GM18951 (cell line): ENCODE results near the gene CACNA1G.

Experiments
- POLR2A ChIP-seq: IDR thresholded peaks from 4 replicates; pipeline ENCODE4 v1.6.1; 2011; ENCODE audit warnings: mild to moderate bottlenecking; ENCODE audit not compliant: insufficient read length, insufficient read depth; ENCODE audit errors: extremely low read depth
- in situ Hi-C: fragments of 300-500 bp; cut with MboI; formaldehyde crosslinking; loops from one replicate; pipeline ENCODE4 v1.12.0; 2022; ENCODE audit warnings: low sequenced_read_pairs, mixed read lengths, inconsistent platforms; ENCODE audit not compliant: unreplicated experiment

The CACNA1G gene

DNA sequence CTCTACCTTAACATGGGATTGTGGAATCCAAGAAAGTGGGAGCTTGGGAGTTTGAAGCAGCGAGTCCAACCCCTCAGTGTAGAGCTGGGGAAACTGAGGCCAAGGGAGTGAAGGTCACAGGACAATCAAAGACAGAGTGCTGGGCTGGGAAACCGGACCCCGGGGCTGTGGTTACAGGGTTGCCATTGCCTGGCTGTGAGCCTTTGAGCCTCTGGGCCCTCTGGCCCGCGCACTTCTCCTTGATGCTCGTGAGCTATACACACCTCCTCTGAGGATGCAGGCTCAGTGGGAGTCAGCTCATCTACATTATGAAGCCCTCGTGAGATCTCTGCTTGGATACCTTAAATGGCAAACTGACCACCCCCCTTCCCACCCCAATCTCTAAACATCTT, 76.3 kb downstream of the CACNA1G start:
- no peak for TF ChIP-seq POLR2A
- in situ Hi-C loops: no loop called here

DNA sequence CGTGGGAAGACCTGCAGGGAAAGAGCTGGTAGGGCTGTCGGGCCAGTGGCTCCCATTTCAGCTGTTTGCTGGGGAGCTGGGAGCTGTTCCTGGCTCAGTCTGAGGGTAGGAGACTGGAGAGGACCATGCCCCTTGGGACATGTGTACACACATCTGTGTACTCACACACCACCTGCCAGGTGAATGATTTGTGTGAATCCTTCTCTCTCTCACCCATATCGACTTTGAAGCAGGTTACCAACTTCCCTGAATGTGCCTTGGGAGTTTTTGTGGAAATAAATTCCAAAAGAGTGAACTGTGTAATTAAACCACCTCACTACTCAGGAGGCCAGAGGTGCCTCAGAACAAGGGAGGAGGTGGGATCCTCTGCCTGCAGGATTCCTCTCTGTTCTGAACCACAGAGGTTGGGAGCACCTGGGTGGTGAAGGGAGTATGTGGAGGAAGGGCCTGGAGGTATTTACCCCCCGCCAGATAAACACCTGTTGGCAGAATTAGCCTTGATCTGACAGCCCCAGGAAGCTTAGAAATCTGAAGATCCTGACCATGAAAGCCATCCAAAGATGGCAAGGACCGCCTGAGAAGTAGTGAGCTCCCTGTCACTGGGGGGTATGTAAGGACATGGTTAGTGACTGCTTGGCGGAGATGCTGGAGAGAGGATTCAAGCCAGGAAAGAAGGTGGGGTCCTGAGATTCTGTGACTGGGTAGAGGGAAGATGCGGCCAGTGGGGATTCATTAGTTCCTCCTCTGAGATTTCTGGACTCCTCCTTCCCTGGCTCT, 77.5 kb downstream of the CACNA1G start:
- TF ChIP-seq POLR2A: no peak
- in situ Hi-C loops: no loop called here

DNA sequence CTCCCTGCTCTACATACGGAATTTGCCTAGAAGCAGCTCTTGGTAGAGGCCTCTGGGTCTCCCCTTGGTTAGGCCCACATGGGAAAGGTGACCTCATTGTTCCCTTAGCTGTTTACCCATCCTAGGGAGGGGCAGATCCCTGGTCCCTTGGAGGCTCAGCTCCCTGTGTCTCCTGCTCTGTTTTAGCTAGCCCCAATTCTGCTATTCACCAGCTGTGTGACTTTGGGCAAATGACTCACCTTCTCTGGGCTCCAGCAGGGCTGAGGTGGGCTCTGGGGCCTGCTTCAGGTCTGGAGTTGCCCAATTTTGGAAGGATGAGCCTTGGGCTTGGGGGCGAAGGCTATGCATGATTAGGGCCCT, 78.1 kb downstream of the CACNA1G start:
- no peak for TF ChIP-seq POLR2A
- in situ Hi-C loops: no loop called here

DNA sequence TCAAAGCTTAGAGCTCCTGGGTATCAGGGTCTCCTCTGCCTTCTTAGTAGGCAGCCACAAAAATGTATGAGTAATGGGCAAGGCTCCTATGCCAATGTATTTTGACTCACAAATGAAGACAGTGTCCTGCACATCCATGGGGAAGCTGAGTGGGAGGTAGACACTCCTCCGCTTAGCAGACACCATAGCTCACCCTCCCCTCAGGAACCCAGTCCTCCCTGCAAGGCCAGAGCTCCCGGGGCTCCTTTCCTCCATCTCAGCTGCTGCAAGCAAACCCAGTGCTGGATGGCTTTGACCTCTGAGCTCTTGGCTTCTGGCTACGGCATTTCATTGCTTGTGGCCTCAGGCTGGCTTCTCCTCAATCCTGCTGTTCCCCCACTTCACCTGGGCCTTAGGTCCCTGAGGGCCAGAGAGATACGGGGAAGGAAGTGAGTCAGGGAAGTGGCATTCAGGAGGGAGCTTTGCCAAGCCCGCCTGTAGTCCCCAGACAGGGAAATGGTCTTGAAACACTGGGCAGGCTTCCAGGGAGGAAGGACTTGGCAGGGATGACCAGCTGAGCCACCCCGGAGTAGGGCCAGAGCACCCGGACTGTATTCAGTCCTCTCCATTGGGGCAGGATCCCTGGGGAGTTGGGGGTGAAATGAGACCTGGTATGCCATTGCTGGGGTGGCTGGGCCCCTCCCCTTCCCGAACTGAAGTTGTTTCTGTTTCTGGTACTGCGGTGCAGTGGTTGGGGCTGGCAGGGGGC, 78.6 kb downstream of the CACNA1G start:
- no peak for TF ChIP-seq POLR2A
- in situ Hi-C loops: no loop called here

DNA sequence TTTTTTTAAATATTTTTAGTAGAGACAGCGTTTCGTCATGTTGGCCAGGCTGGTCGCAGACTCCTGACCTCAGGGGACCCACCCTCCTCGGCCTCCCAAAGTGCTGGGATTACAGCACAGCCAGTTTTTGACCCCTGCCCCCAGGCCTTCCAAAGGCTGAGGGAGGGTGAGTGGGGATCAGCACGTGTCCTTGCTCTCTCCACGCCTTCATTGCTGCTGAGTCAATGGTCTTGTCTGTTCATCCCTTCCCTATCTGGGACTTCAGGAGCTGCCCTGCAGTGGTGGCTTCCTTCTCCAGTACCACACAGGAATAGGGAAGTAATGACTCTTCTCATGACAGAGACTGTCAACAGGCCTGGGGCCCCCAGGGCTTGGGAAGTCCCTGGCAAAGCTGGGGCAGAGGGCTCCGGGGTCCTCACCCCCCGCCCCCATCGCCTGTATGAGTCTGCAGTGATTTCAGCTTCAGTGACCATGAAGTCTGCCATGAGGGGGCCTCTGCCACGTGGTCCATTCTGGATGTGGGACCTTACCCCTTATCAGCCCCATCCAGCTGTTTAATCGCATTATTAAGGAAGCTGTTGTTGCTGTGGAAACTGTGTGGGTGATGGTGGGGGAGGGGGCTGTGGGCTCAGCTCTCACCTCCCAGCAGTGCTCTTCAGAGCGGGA, 80.3 kb downstream of the CACNA1G start:
- in situ Hi-C loops: no loop called here
- TF ChIP-seq POLR2A: no peak

DNA sequence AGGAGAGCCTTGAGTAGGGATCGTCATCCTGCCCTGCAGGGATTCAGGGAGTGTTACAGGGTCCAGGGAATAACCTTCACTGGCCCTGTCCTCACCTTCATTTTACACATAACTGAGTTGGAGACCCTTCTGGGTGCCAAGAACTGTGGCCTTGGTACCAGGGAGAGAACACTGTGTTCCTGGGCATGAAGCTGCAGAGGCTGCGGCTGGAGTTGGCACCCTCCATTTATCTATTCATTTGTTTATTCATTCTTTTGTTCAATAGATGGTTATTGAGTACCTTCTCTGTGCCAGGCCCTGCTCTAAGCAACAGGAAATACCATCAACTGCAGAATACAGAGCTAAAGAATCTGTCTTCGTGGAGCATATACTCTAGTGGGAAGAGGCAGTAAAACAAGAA, 80.8 kb downstream of the CACNA1G start:
- TF ChIP-seq POLR2A: no peak
- in situ Hi-C loops: no loop called here

DNA sequence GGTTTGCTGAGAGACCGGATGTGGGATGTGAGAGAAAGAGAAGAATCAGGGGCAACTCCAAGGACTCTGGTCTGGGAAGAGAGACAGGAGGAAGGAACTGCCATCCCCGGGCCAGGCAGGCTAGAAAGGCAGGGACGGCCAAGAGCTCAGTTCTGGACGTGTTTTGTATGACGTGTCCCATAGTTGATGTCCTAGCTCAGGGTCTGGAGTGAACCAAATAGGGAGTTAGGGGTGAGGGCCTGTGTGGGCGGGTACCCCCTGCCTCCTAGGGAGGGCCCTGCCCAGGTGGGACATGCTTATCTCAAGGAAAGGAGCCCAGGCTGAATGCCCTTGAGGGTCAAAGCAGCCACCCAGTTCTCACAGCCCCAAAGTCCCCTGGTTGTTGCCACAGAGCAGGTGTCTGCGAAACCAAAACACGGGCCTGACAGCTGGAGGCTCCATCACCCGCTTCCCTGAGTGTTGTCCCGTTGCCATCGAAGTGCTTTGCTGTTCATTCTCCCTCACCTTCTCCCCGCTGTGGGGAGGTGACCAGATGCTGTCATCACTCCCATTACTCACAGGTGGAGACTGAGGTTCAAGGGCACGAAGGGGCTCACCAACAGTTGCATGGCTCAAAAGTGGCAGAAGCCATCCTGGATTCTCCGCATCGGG, 81.7 kb downstream of the CACNA1G start:
- in situ Hi-C loops: no loop called here
- no peak for TF ChIP-seq POLR2A

DNA sequence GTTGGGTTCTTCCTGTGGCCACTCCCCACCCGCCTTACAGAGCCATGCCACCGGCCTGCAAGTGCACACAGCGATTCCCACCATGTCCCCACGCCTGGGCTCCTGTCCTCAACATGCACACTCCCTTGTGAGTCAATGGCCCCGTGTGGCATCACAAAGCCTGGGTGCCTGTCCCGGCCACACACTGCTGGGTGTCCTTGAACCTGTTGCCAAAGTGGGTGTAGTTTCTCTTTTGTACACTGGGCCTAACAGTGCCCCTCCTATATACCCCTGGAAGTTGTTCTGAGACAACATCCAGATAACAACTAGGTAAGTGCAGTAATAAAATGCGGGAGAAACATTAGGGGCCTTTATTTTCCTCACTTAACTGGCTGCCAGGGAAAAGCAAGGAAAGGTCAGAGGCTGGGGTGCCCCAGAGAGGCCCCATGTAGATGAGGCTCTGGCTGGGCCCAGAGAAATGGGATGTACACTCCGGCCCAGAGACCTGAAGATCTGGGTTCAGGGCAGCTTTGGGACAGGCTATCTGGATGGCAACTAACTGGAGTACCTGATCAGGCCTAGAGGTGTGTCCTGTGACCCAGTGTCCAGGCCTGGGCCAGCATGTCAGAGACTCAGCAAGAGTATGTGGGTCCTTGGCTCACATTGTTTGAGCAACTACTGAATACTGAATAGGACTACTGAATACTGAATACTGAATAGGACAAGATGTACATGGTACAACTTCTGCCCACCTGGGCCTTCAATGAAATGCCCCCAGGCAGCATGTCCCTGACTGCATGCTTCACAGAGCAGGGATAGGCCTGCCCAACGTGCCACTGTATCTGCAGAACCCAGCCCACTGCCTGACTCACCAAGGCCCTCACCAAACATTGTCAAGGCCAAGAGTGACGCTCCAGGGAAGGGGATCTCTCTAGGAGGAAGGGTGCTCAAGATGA, 82.5 kb downstream of the CACNA1G start:
- no peak for TF ChIP-seq POLR2A
- in situ Hi-C loops: no loop called here

DNA sequence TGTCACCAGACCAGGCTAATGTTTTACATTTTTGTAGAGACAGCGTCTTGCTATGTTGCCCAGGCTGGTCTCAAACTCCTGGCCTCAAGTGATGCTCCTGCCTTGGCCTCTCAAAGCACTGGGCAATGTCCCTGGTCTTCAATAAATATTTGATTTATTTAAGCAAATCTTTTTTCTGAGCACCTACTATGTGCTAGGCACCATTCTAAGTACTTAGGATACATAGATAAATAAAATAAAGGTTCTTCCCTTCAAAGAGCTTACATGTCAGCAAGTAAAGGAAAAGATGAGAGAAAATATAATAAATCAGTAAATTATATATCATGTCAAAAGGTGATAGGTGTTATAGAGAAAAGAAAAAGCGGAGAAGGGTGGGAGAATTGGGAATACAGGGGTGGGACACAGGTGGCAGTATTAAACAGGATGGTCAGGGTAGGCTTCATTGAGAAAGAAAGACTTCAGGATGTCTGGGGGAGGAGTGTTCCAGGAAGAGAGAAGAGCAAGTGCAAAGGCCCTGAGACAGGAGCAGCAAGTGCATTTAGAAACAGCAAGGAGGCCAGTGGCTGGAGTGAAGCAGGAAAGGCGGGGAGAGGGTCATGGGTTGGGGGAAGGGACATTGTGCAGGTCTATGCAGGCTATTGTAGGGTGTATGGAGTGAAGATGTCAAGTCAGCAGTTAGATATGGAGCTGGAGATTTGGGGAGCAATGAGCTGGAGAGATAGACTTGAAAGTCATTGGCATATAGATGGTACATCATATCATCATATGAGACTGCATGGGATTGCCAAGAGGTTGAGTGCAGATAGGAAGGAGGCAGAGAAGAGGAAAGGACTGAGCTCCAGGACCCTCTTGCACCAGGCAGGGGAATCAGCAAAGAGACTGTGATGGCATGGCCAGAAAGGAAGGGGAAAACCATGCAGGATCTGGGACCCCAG, 85.5 kb downstream of the CACNA1G start:
- TF ChIP-seq POLR2A: no peak

DNA sequence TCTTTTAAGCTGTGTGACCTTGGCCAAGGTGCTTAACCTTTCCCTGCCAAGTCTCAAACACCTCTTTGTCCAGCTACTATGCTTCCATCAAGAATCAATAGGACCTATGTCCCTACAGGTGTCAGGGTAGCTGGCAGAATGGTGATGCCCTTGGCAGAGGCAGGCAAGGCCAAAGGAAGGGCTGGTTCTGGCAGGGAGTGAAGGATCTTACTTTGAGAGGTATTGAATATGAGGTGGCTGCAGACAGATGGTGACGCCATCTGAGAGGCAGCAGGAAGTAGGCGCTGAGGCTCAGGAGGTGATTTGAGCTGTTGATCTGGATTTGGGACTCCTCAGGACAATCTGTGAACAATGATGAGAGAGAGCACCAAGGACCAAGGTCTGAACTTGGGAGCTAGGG, 86.7 kb downstream of the CACNA1G start:
- no peak for TF ChIP-seq POLR2A
- in situ Hi-C loops: no loop called here

More for the DNA sequence above, 85.5 kb downstream of the CACNA1G start:
- in situ Hi-C loops: no loop called here
